ENCODE data around the gene PCDH15. TPM values are rescaled to one million over a fixed set of nuclear protein-coding genes. Genes with fewer than 3 reads are reported as not detected.

PCDH15 gene
- total and polyA plus RNA-seq, 9 donors, result 0.10 to 1.2 (median 0.49) TPM

- Histone ChIP-seq H3K36me3 (ENCODE audit: control insufficient read depth, insufficient read depth, low read length) (no peaks in the 10 kb centered on the region), H3K4me3 (ENCODE audit: low read length) (no peak overlapping the region), H3K9me3 (replicated peaks; ENCODE audit: control insufficient read depth, low read depth, low read length) (no peaks in the 10 kb centered on the region), H3K4me1 (ENCODE audit: control insufficient read depth, insufficient read depth, low read length) (no peaks in the 10 kb centered on the region), H3K27me3 (ENCODE audit: control insufficient read depth, insufficient read depth, low read length) (no peaks in the 10 kb centered on the region), H3K27ac (ENCODE audit: low read length) (no peak overlapping the region)
- DNase-seq, result no peak
- 92% methylated on average over 10 of the region's 14 CpGs for WGBS (ENCODE audit: insufficient coverage)
These were observed 737.5 kb downstream of the PCDH15 start for GRCh38 chr10:54063514-54063913.

GRCh38 chr10:54060572-54060971, 740.5 kb downstream of the PCDH15 start:
- H3K27ac ChIP-seq (ENCODE audit: low read length), result no peak overlapping the region
- no peaks in the 10 kb centered on the region for H3K36me3 ChIP-seq (ENCODE audit: control insufficient read depth, insufficient read depth, low read length)
- no peak for DNase-seq
- WGBS (ENCODE audit: insufficient coverage), result 81% methylated on average over 3 of the region's 5 CpGs
- no peaks in the 10 kb centered on the region for H3K9me3 ChIP-seq (replicated peaks; ENCODE audit: control insufficient read depth, low read depth, low read length)
- no peaks in the 10 kb centered on the region for H3K4me1 ChIP-seq (ENCODE audit: control insufficient read depth, insufficient read depth, low read length)
- H3K27me3 ChIP-seq (ENCODE audit: control insufficient read depth, insufficient read depth, low read length), result no peaks in the 10 kb centered on the region
- no peak overlapping the region for H3K4me3 ChIP-seq (ENCODE audit: low read length)

GRCh38 chr10:54057357-54057756, 743.7 kb downstream of the PCDH15 start:
- Histone ChIP-seq H3K4me3 (ENCODE audit: low read length) (no peak overlapping the region), H3K27me3 (ENCODE audit: control insufficient read depth, insufficient read depth, low read length) (no peaks in the 10 kb centered on the region), H3K9me3 (replicated peaks; ENCODE audit: control insufficient read depth, low read depth, low read length) (no peaks in the 10 kb centered on the region), H3K36me3 (ENCODE audit: control insufficient read depth, insufficient read depth, low read length) (no peaks in the 10 kb centered on the region), H3K4me1 (ENCODE audit: control insufficient read depth, insufficient read depth, low read length) (no peaks in the 10 kb centered on the region), H3K27ac (ENCODE audit: low read length) (no peak overlapping the region)
- no peak for DNase-seq
- WGBS (ENCODE audit: insufficient coverage), result 60% methylated on average over 1 of the region's 2 CpGs

DNA sequence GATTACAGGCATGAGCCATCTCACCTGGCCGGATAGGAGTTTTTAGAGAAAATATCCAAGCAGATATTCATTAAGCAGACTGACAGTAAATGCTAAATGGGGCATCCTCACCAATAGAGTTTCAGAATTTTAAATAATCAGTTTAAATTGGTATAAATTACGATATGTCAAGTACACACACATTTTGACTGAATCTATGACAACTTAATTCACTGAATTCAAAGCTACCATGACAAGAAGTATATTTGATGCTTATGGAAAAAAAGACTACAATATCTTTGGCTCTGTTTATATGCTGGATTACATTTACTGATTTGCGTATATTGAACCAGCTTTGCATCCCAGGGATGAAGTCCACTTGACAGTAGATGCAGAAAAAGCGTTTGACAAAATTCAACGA, 774.7 kb downstream of the PCDH15 start:
- Histone ChIP-seq H3K27ac (ENCODE audit: low read length) (no peak overlapping the region), H3K9me3 (replicated peaks; ENCODE audit: control insufficient read depth, low read depth, low read length) (no peaks in the 10 kb centered on the region), H3K4me1 (ENCODE audit: control insufficient read depth, insufficient read depth, low read length) (no peaks in the 10 kb centered on the region), H3K4me3 (ENCODE audit: low read length) (no peak overlapping the region), H3K27me3 (ENCODE audit: control insufficient read depth, insufficient read depth, low read length) (no peaks in the 10 kb centered on the region), H3K36me3 (ENCODE audit: control insufficient read depth, insufficient read depth, low read length) (no peaks in the 10 kb centered on the region)
- DNase-seq, result no peak
- no CpG with 5 or more reads among the region's 5 CpGs for WGBS (ENCODE audit: insufficient coverage)

GRCh38 chr10:54011117-54011516, 789.9 kb downstream of the PCDH15 start:
- no peak for DNase-seq
- WGBS (ENCODE audit: insufficient coverage), result no CpG with 5 or more reads among the region's 1 CpG
- Histone ChIP-seq H3K36me3 (ENCODE audit: control insufficient read depth, insufficient read depth, low read length) (no peaks in the 10 kb centered on the region), H3K4me1 (ENCODE audit: control insufficient read depth, insufficient read depth, low read length) (no peaks in the 10 kb centered on the region), H3K9me3 (replicated peaks; ENCODE audit: control insufficient read depth, low read depth, low read length) (peaks cover 4% of the 10 kb centered on the region), H3K27ac (ENCODE audit: low read length) (no peak overlapping the region), H3K27me3 (ENCODE audit: control insufficient read depth, insufficient read depth, low read length) (no peaks in the 10 kb centered on the region), H3K4me3 (ENCODE audit: low read length) (no peak overlapping the region)

- 94% methylated on average over 2 of the region's 5 CpGs for WGBS (ENCODE audit: insufficient coverage)
- H3K4me3 ChIP-seq (ENCODE audit: low read length), result no peak overlapping the region
- no peaks in the 10 kb centered on the region for H3K4me1 ChIP-seq (ENCODE audit: control insufficient read depth, insufficient read depth, low read length)
- no peaks in the 10 kb centered on the region for H3K36me3 ChIP-seq (ENCODE audit: control insufficient read depth, insufficient read depth, low read length)
- no peak overlapping the region for H3K27ac ChIP-seq (ENCODE audit: low read length)
- no peaks in the 10 kb centered on the region for H3K27me3 ChIP-seq (ENCODE audit: control insufficient read depth, insufficient read depth, low read length)
- no peak for DNase-seq
- H3K9me3 ChIP-seq (replicated peaks; ENCODE audit: control insufficient read depth, low read depth, low read length), result peaks cover 4% of the 10 kb centered on the region
These were observed 790.6 kb downstream of the PCDH15 start for GRCh38 chr10:54010337-54010933.

DNA sequence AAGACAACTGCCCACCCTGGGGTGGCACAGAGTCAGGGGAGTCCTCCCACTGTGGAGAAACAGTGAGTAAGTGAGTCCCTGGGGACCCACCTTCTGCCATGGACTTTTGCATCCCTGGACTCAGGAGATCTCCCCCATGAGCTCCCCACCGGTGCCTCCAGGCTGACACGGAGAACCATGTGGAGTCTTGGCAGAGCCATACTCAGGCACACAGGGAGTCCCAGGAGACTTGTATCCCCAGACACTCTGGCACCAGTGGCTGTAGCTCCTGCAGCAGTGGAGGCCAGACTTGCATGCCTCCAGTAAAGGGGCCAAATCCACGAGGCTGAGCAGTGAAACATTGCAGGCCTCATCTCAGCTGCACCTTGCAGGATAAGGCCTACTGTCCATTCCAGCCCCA, 791.4 kb downstream of the PCDH15 start:
- H3K4me1 ChIP-seq (ENCODE audit: control insufficient read depth, insufficient read depth, low read length), result no peaks in the 10 kb centered on the region
- WGBS (ENCODE audit: insufficient coverage), result 71% methylated on average over 3 of the region's 3 CpGs
- H3K9me3 ChIP-seq (replicated peaks; ENCODE audit: control insufficient read depth, low read depth, low read length), result peaks cover 4% of the 10 kb centered on the region
- no peak for DNase-seq
- no peaks in the 10 kb centered on the region for H3K36me3 ChIP-seq (ENCODE audit: control insufficient read depth, insufficient read depth, low read length)
- no peak overlapping the region for H3K27ac ChIP-seq (ENCODE audit: low read length)
- no peak overlapping the region for H3K4me3 ChIP-seq (ENCODE audit: low read length)
- no peaks in the 10 kb centered on the region for H3K27me3 ChIP-seq (ENCODE audit: control insufficient read depth, insufficient read depth, low read length)

- DNase-seq, result no peak
- H3K4me1 ChIP-seq (ENCODE audit: control insufficient read depth, insufficient read depth, low read length), result no peaks in the 10 kb centered on the region
- WGBS (ENCODE audit: insufficient coverage), result no CpG with 5 or more reads among the region's 1 CpG
These were observed 799.0 kb downstream of the PCDH15 start for GRCh38 chr10:54002077-54002476.

GRCh38 chr10:53997953-53998352, 803.1 kb downstream of the PCDH15 start:
- H3K27me3 ChIP-seq (ENCODE audit: control insufficient read depth, insufficient read depth, low read length), result no peaks in the 10 kb centered on the region
- no peak overlapping the region for H3K4me3 ChIP-seq (ENCODE audit: low read length)
- no peaks in the 10 kb centered on the region for H3K36me3 ChIP-seq (ENCODE audit: control insufficient read depth, insufficient read depth, low read length)
- no peaks in the 10 kb centered on the region for H3K4me1 ChIP-seq (ENCODE audit: control insufficient read depth, insufficient read depth, low read length)
- peak; percentile 11 for DNase-seq
- H3K9me3 ChIP-seq (replicated peaks; ENCODE audit: control insufficient read depth, low read depth, low read length), result no peaks in the 10 kb centered on the region
- no peak overlapping the region for H3K27ac ChIP-seq (ENCODE audit: low read length)
- WGBS (ENCODE audit: insufficient coverage), result no CpG with 5 or more reads among the region's 2 CpGs

More at GRCh38 chr10:54002077-54002476, 799.0 kb downstream of the PCDH15 start:
- Histone ChIP-seq H3K4me3 (ENCODE audit: low read length) (no peak overlapping the region), H3K9me3 (replicated peaks; ENCODE audit: control insufficient read depth, low read depth, low read length) (no peaks in the 10 kb centered on the region), H3K27ac (ENCODE audit: low read length) (no peak overlapping the region), H3K27me3 (ENCODE audit: control insufficient read depth, insufficient read depth, low read length) (no peaks in the 10 kb centered on the region), H3K36me3 (ENCODE audit: control insufficient read depth, insufficient read depth, low read length) (no peaks in the 10 kb centered on the region)

GRCh38 chr10:53990799-53991238, 810.2 kb downstream of the PCDH15 start:
- no peak overlapping the region for H3K27ac ChIP-seq (ENCODE audit: low read length)
- H3K4me1 ChIP-seq (ENCODE audit: control insufficient read depth, insufficient read depth, low read length), result no peaks in the 10 kb centered on the region
- no peak for DNase-seq
- H3K4me3 ChIP-seq (ENCODE audit: low read length), result no peak overlapping the region
- H3K27me3 ChIP-seq (ENCODE audit: control insufficient read depth, insufficient read depth, low read length), result no peaks in the 10 kb centered on the region
- H3K36me3 ChIP-seq (ENCODE audit: control insufficient read depth, insufficient read depth, low read length), result no peaks in the 10 kb centered on the region
- WGBS (ENCODE audit: insufficient coverage), result 94% methylated on average over 23 of the region's 28 CpGs
- no peaks in the 10 kb centered on the region for H3K9me3 ChIP-seq (replicated peaks; ENCODE audit: control insufficient read depth, low read depth, low read length)

DNA sequence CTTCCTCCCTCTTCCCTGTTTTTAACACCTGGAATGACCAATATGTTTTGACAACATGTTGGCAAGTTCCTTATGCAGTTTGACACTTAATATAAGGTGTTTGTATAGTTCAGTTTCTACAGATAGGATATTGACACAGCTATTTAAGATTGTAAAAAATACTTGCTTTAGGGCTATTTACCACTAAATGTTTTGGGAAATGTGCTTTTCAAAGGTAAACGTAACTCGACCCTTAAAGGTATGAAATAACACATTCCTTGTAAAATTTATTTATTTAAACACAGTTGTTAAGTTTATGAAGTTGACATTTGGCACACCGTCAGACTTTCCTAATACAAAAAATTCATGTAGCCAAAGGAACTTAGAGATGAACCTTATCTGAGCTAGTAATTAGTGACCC, 817.6 kb downstream of the PCDH15 start:
- Histone ChIP-seq H3K36me3 (ENCODE audit: control insufficient read depth, insufficient read depth, low read length) (no peaks in the 10 kb centered on the region), H3K4me1 (ENCODE audit: control insufficient read depth, insufficient read depth, low read length) (no peaks in the 10 kb centered on the region), H3K27ac (ENCODE audit: low read length) (no peak overlapping the region), H3K4me3 (ENCODE audit: low read length) (no peak overlapping the region), H3K27me3 (ENCODE audit: control insufficient read depth, insufficient read depth, low read length) (no peaks in the 10 kb centered on the region), H3K9me3 (replicated peaks; ENCODE audit: control insufficient read depth, low read depth, low read length) (no peaks in the 10 kb centered on the region)
- no CpG with 5 or more reads among the region's 3 CpGs for WGBS (ENCODE audit: insufficient coverage)
- DNase-seq, result no peak
